ENCODE measurements around the gene SKAP1.

The SKAP1 gene

GRCh38 chr17:48241770-48242497 is 188.1 kb downstream of the SKAP1 start:
- no peak for DNase-seq (ENCODE audit: low read depth)

DNA sequence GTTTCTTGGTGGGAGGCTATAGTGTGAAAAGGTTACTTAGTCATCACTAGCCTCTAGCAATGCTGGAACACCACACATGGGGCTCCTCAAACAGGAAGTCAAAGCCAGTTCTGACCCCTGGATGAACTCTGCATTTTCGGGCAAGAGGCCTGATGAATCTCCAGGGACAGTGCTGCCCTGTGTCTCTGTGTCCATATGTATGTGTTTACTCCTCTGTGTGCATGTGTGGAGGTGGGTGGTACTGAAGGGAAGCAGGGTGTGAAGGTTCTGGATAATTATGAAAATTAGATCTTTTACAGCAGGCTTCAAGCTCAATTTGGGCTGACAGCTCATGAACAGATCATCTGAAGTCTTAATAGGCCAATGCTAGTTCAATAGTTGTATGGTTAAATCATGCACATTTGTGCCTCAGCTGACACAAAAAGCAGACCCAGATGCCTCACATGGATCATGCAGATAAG is 188.9 kb downstream of the SKAP1 start:
- peak; percentile 57 for DNase-seq (ENCODE audit: low read depth)

- no peak for DNase-seq (ENCODE audit: low read depth)
Observed at GRCh38 chr17:48240562-48241130, 189.4 kb downstream of the SKAP1 start.

- DNase-seq (ENCODE audit: low read depth) = no peak
Observed at GRCh38 chr17:48240122-48240521, 189.9 kb downstream of the SKAP1 start.

- DNase-seq (ENCODE audit: low read depth) = no peak
Observed at GRCh38 chr17:48239603-48239995, 190.4 kb downstream of the SKAP1 start.

DNA sequence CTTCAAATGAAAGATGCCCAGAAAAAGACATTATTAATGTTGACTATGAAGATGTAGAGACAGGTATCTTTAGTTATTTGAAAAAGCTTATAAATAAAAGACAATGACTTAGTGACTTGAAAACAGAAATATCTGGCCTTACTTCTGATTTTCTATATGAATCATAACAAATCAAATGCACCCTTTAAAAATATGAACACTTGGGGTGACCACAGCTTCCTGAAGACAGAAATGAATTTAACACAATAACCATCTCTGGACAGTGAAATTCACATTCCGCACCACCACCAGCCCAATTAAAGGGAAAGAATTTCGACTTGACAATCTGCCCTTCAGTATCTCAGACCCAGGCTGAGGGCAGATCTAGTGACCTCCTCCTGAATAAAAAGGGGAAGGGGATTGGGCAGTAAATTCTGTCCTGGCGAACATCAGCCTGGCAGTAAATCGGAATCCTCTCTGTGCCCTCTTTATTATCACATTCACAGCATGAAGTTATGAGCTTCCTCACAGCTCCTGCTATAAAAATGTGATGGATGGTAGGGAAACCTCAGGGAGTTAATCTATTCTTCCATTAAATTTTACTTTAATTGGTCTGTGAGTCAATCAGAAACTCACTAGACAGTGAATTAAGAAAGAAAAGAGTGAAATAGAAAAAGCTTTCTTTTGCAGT is 190.9 kb downstream of the SKAP1 start:
- DNase-seq (ENCODE audit: low read depth) = no peak

DNA sequence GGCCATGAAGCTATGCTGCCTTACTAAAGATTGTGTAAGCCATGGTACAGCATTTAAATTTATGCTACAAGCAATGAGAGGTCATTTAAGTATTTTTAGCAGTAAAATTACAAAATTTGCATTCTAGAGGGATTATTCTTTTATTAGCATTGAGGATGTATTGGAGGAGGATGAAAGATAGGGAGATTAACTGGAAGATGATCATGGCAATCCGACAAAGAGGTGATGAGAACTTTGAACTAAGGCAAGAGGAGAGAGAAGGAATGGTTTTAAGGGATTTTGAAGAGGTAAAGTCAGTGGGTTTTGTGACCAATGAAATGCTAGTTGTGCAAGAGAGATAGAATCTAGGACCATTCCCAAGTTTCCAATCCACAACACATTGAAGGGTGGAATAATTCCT is 192.6 kb downstream of the SKAP1 start:
- no peak for DNase-seq (ENCODE audit: low read depth)

DNA sequence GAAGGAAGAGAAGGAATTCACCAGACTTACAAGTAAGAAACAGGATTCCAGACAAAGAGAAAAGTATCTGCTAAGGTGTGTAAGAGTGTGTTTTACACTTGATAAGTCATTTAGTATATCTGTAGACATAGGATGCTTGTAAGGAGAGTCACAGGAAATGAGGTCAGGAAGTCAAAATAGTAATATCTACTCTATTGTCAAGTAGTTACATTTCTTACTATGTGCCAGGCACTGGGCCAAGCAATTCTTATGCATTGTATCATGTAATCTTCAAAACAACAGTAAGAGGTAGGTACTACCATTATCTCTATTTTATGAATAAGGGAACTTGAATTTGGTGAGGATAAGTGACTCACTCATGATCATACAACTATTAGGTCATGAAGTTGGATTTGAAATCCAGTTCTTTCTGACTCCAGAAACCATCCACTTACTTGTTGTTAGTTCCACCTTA is 193.3 kb downstream of the SKAP1 start:
- DNase-seq (ENCODE audit: low read depth) = no peak

- no peak for DNase-seq (ENCODE audit: low read depth)
Observed at GRCh38 chr17:48234922-48235321, 195.1 kb downstream of the SKAP1 start.

DNA sequence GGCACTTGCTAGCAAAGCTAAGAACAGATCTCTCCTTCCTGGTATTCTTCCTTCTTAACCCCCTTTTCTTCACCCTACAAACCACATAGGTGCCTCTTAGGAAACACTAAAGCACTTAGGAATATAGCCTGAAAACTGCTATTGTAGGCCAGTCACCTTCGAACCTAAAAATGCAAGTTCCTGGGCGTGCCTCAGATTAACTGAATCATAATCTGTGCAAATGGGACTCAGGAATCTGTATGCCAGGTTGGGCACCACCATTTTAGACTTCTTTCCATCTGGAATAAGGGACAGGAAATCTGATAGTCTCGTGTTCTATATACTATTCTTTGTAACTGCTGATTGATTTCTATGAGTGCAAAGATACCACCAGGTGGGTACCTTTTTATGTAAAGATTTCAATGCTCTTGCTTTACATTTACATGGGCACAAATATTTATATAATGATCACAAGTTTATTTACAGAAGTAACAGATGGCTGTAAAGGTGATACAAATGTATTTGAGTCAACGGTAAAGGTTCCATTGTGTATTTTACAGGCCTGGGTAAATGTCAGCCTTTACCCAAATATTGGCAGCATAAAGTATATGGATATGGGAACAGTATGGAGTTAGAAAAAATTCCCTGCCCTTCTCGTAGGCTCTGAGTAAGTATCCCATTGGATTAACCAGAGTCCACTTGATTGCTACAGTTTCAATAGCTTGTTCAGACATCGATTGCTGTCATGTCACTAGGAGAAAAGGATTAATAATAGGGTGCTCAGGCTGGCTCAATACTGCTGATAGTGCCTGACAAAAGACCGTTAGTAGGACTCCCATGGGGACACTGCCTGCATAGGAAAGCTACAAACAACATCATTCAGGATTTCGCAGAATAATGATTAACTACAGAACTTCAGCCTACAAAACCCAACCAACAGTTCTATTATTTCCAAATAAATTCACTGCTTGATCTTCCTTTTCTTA is 197.7 kb downstream of the SKAP1 start:
- DNase-seq (ENCODE audit: low read depth) = no peak

DNA sequence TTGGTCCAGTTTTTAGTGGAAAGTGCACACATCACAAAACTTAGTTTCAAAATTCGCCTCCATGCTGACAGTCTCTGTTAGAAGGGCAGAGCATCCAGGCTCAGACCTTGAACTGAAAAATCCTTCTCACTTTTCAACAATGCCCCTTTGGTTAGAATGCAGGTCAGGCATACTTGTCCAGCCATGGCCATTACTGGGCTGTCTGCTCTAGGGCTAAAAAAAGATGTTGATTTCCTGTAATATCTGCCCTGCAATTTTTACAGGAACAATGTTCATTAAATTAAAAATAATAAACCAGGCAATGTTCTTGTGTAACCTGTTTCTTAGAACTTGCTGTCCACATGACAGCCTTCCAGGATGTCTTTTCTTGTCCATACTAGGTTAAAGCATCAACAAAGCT is 200.1 kb downstream of the SKAP1 start:
- no peak for DNase-seq (ENCODE audit: low read depth)

GRCh38 chr17:48228720-48229119 is 201.3 kb downstream of the SKAP1 start:
- no peak for DNase-seq (ENCODE audit: low read depth)

GRCh38 chr17:48225725-48226567 is 204.1 kb downstream of the SKAP1 start:
- no peak for DNase-seq (ENCODE audit: low read depth)

GRCh38 chr17:48223945-48224344 is 206.1 kb downstream of the SKAP1 start:
- no peak for DNase-seq (ENCODE audit: low read depth)

- no peak for DNase-seq (ENCODE audit: low read depth)
Observed at GRCh38 chr17:48219617-48220016, 210.4 kb downstream of the SKAP1 start.

- DNase-seq (ENCODE audit: low read depth) = peak; percentile 33
Observed at GRCh38 chr17:48215583-48216139, 214.4 kb downstream of the SKAP1 start.

DNA sequence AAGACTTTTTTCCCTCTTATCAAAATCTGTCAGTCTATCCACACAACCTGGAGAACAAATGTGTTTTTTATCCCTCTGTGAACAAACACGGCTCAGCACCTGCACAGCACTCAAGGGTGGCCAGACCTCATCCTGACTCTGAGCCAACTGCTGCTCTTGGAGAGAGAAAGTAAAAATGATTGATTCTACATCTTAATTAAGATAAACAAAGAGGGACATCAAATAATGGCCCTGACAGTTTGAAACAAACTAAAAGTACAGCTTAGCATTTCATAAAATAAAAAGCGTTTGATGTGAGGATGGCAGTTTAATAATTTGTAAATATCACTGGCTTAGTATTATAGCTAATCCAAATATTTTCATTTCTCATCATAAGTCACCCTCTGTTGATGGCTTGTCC is 216.2 kb downstream of the SKAP1 start:
- no peak for DNase-seq (ENCODE audit: low read depth)

DNA sequence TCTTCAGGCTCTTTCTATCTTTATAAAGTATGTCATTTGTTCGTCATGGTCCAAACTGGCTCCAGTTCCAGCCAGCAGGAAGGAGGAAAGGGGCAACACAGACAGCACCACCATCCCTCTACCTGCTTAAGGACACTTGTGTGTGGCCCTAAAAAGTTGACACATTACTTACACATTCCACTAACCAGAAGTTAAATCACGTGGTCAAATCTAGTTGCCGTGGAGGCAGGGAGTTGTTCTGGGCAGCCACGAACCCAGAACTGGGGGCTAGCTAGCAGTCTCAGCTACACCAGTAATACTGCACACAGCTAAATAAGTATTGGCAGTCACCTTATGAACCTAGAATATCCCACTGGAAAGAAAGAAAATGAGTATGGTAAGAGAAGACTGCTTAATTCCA is 218.2 kb downstream of the SKAP1 start:
- DNase-seq (ENCODE audit: low read depth) = no peak

DNA sequence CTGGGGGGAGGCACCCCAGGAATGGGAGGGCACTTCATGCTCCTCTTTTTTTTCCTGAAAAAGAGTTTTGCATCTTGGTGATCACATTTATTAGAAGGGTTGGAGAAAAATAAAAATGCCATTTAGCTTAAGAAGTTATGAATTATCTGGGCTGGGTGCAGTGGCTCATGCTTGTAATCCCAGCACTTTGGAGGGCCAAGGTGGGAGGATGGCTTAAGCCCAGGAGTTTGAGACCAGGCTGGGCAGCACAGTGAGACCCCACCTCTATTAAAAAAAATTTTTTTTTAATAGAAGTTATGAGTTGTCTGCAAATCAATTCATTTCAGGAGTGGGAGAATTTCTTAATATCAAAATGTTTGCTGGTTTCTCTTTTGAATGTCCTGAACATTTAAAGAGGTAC is 219.0 kb downstream of the SKAP1 start:
- DNase-seq (ENCODE audit: low read depth) = no peak

DNA sequence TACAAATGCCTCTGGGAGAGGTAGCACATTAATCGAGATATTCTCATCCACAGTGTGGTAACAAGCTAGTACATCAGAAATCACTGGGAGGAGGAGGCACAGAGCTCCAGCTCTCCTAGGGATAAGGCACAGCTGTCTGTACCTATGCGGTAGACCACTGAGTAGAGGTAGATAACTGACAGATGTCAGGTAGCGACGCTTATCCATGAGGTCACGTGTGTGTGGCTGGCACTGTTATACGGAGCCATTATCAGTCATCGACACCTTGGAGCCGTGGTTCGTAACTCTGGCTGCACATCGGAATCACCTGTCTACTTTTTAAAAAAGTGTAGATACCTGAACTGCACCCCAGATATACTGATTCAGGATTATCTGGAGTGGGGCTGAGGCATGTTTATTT is 220.0 kb downstream of the SKAP1 start:
- no peak for DNase-seq (ENCODE audit: low read depth)
